Neural cell (in vitro differentiated cells): ENCODE results near the gene ACAP3. TPM values are rescaled to one million over a fixed set of nuclear protein-coding genes. Genes with fewer than 3 reads are reported as not detected.

ENCODE experiments used
- H2AFZ ChIP-seq: fragments of 200-600, 300-800 bp; sonication (generic), shearing (Covaris generic); 2 replicates; pipeline ENCODE4 v1.6.0; 2014; ENCODE audit warnings: low read depth, mild to moderate bottlenecking, antibody characterized with exemption, low read length, moderate library complexity
- H3F3A ChIP-seq: fragments of 200-600 bp; shearing (Covaris generic); 2 replicates; pipeline ENCODE4 v1.6.1; 2016; ENCODE audit warnings: mild to moderate bottlenecking, moderate library complexity, mixed read lengths, antibody characterized with exemption, low read length; ENCODE audit not compliant: insufficient read depth, poor library complexity, severe bottlenecking
- H3K27ac ChIP-seq: fragments of 200-600, 300-800 bp; sonication (generic), shearing (Covaris generic); 2 replicates; pipeline ENCODE4 v1.5.1; 2014; ENCODE audit warnings: mild to moderate bottlenecking, low read length, moderate library complexity
- H3K27me3 ChIP-seq: fragments of 300-800, 200-600 bp; sonication (generic), shearing (Covaris generic); 2 replicates; pipeline ENCODE4 v1.6.0; 2014; ENCODE audit warnings: mild to moderate bottlenecking, low read depth, low read length, moderate library complexity; ENCODE audit not compliant: insufficient read depth
- H3K36me3 ChIP-seq: fragments of 300-800, 200-600 bp; sonication (generic), shearing (Covaris generic); 2 replicates; pipeline ENCODE4 v1.5.1; 2014; ENCODE audit warnings: mild to moderate bottlenecking, antibody characterized with exemption, low read length, moderate library complexity; ENCODE audit not compliant: insufficient read depth
- H3K4me2 ChIP-seq: fragments of 300-800, 200-600 bp; sonication (generic), shearing (Covaris generic); 2 replicates; pipeline ENCODE4 v1.6.0; 2014; ENCODE audit warnings: mild to moderate bottlenecking, low read length
- H3K4me3 ChIP-seq: fragments of 300-800, 200-600 bp; sonication (generic), shearing (Covaris generic); 2 replicates; pipeline ENCODE4 v1.5.1; 2014; ENCODE audit warnings: mild to moderate bottlenecking, low read length, moderate library complexity
- H3K79me2 ChIP-seq: fragments of 200-600 bp; shearing (Covaris generic); replicated peaks from 2 replicates; pipeline ENCODE4 v1.6.0; 2014; ENCODE audit warnings: mild to moderate bottlenecking, low read length, moderate library complexity; ENCODE audit not compliant: insufficient read depth
- H3K9ac ChIP-seq: fragments of 300-800, 200-600 bp; sonication (generic), shearing (Covaris generic); 2 replicates; pipeline ENCODE4 v1.6.1; 2016; ENCODE audit warnings: mild to moderate bottlenecking, low read length, mixed read lengths
- H3K9me2 ChIP-seq: fragments of 200-600 bp; shearing (Covaris generic); 2 replicates; pipeline ENCODE4 v1.6.1; 2016; ENCODE audit warnings: mild to moderate bottlenecking, low read length, mixed read lengths; ENCODE audit not compliant: insufficient read depth
- H3K9me3 ChIP-seq: fragments of 200-600, 300-800 bp; sonication (generic), shearing (Covaris generic); 2 replicates; pipeline ENCODE4 v1.6.1; 2016; ENCODE audit warnings: mild to moderate bottlenecking, mixed run types, low read length, moderate library complexity, mixed read lengths
- H4K20me1 ChIP-seq: fragments of 200-600 bp; shearing (Covaris generic); 2 replicates; pipeline ENCODE4 v1.6.1; 2016; ENCODE audit warnings: mild to moderate bottlenecking, mixed run types; ENCODE audit not compliant: insufficient read depth
- CTCF ChIP-seq: fragments of 450-650 bp; IDR thresholded peaks from 2 replicates; pipeline ENCODE4 v1.5.1; 2014; ENCODE audit warnings: antibody characterized with exemption, mild to moderate bottlenecking, moderate library complexity; ENCODE audit not compliant: poor library complexity, severe bottlenecking
- EP300 ChIP-seq: fragments of 450-650 bp; conservative IDR thresholded peaks from 2 replicates; pipeline ENCODE4 v1.6.1; 2014; ENCODE audit warnings: antibody characterized with exemption, mild to moderate bottlenecking, moderate library complexity; ENCODE audit not compliant: poor library complexity, severe bottlenecking
- EZH2 ChIP-seq: fragments of 200-600, 300-800 bp; shearing (Covaris generic), sonication (generic); IDR thresholded peaks from 2 replicates; pipeline ENCODE4 v1.6.1; 2014; ENCODE audit warnings: antibody characterized with exemption, low read length, borderline replicate concordance, mild to moderate bottlenecking; ENCODE audit not compliant: insufficient read depth, poor library complexity, severe bottlenecking
- MXI1 ChIP-seq: fragments of 450-650 bp; conservative IDR thresholded peaks from 2 replicates; pipeline ENCODE4 v1.6.1; 2014; ENCODE audit warnings: antibody characterized with exemption, mild to moderate bottlenecking; ENCODE audit not compliant: poor library complexity, severe bottlenecking
- POLR2AphosphoS5 ChIP-seq: IDR thresholded peaks from 2 replicates; pipeline ENCODE4 v1.6.1; 2012
- RAD21 ChIP-seq: fragments of 450-650 bp; conservative IDR thresholded peaks from 2 replicates; pipeline ENCODE4 v1.6.1; 2014; ENCODE audit warnings: antibody characterized with exemption, mild to moderate bottlenecking, moderate library complexity
- REST ChIP-seq: IDR thresholded peaks from 2 replicates; pipeline ENCODE4 v1.6.1; 2012; ENCODE audit warnings: borderline replicate concordance
- SMC3 ChIP-seq: fragments of 450-650 bp; conservative IDR thresholded peaks from 2 replicates; pipeline ENCODE4 v1.6.1; 2014; ENCODE audit warnings: antibody characterized with exemption, mild to moderate bottlenecking, moderate library complexity; ENCODE audit not compliant: poor library complexity
- TAF1 ChIP-seq: IDR thresholded peaks from 2 replicates; pipeline ENCODE4 v1.6.1; 2012; ENCODE audit warnings: low read depth
- polyA plus RNA-seq: library from polyadenylated mRNA; depleted of rRNA; stranded (reverse); fragments of >200 nt; gene quantifications from 2 replicates; pipeline ENCODE4 v1.2.3, GENCODE V29; 2014

The ACAP3 gene
- polyA plus RNA-seq, 1 donor from 2014 or later = 186 TPM

- TF ChIP-seq MXI1 (no peak), TAF1 (no peak), RAD21 (no peak), POLR2AphosphoS5 (no peak), CTCF (no peak), EP300 (no peak), EZH2 (no peak), SMC3 (no peak), REST (no peak)
- no peaks in the 10 kb centered on the region for H3K79me2 ChIP-seq
- no peak overlapping the region for H3K4me3 ChIP-seq
- no peaks in the 10 kb centered on the region for H3K9me2 ChIP-seq
- no peaks in the 10 kb centered on the region for H3K9me3 ChIP-seq
- H3K27ac ChIP-seq = no peak overlapping the region
- no peaks in the 10 kb centered on the region for H3F3A ChIP-seq
- H3K27me3 ChIP-seq = no peaks in the 10 kb centered on the region
- H4K20me1 ChIP-seq = peaks cover 9% of the 10 kb centered on the region
- H3K4me2 ChIP-seq = no peak overlapping the region
- H2AFZ ChIP-seq = no peak overlapping the region
- H3K9ac ChIP-seq = no peak overlapping the region
- no peaks in the 10 kb centered on the region for H3K36me3 ChIP-seq
These were observed 33.9 kb upstream of the ACAP3 start for GRCh38 chr1:1341549-1342021.

- no peaks in the 10 kb centered on the region for H3K27me3 ChIP-seq
- no peaks in the 10 kb centered on the region for H3K9me3 ChIP-seq
- peaks cover 4% of the 10 kb centered on the region for H4K20me1 ChIP-seq
- H3F3A ChIP-seq = no peaks in the 10 kb centered on the region
- TF ChIP-seq REST = no peak
- TF ChIP-seq MXI1 = no peak
- TF ChIP-seq SMC3 = no peak
- TF ChIP-seq CTCF = no peak
- TF ChIP-seq EZH2 = no peak
- no peak for TF ChIP-seq TAF1
- no peak for TF ChIP-seq EP300
- no peak for TF ChIP-seq POLR2AphosphoS5
- no peak overlapping the region for H3K9ac ChIP-seq
- H3K79me2 ChIP-seq = no peaks in the 10 kb centered on the region
- no peak overlapping the region for H3K4me2 ChIP-seq
- H3K9me2 ChIP-seq = no peaks in the 10 kb centered on the region
- no peaks in the 10 kb centered on the region for H3K36me3 ChIP-seq
- no peak overlapping the region for H2AFZ ChIP-seq
- H3K4me3 ChIP-seq = no peak overlapping the region
- no peak overlapping the region for H3K27ac ChIP-seq
These were observed 33.2 kb upstream of the ACAP3 start for GRCh38 chr1:1340791-1341548.
